Ascending aorta (tissue), 2 donors: ENCODE data around the gene UBL4A. TPM values are rescaled to one million over a fixed set of nuclear protein-coding genes. Genes with fewer than 3 reads are reported as not detected.

ENCODE experiments used
- DNase-seq, 2 donors: peaks; one replicate each; pipeline ENCODE4 v3.0.0-alpha.2; 2019; ENCODE audit warnings: low spot score in 2 of 2
- H3K27ac ChIP-seq, 2 donors: fragments of 200-600 bp; sonication (generic); one replicate each; pipeline ENCODE4 v1.5.1; 2016 to 2017; ENCODE audit warnings: mild to moderate bottlenecking in 1 of 2
- H3K27me3 ChIP-seq: fragments of 200-600 bp; sonication (generic); one replicate; pipeline ENCODE4 v1.5.1; 2017
- H3K36me3 ChIP-seq, 2 donors: fragments of 200-600 bp; sonication (generic); one replicate each; pipeline ENCODE4 v1.5.1; 2016
- H3K4me1 ChIP-seq, 2 donors: fragments of 200-600 bp; sonication (generic); one replicate each; pipeline ENCODE4 v1.5.1; 2016 to 2017; ENCODE audit warnings: mild to moderate bottlenecking in 1 of 2
- H3K4me3 ChIP-seq, 2 donors: fragments of 200-600 bp; sonication (generic); one replicate each; pipeline ENCODE4 v1.5.1; 2016 to 2017; ENCODE audit warnings: mild to moderate bottlenecking in 1 of 2
- H3K9me3 ChIP-seq, 2 donors: fragments of 200-600 bp; sonication (generic); one replicate each; pipeline ENCODE4 v1.5.1; 2016
- intact Hi-C: fragments of 100-400 bp; cut with DNase I; formaldehyde crosslinking; loops from one replicate; pipeline ENCODE4 v1.15.1; 2023
- total RNA-seq: library from RNA; depleted of rRNA; stranded (reverse); fragments of >200 nt; gene quantifications from one replicate; pipeline ENCODE4 v1.1.0, GENCODE V29; 2016
- TF ChIP-seq, protein P1 (sequence below), 3 experiments: fragments of 200-600 bp in 2 of 3; fragments of 450-650 bp in 1 of 3; sonication (generic) in 2 of 3; IDR thresholded peaks; one replicate each; pipeline ENCODE4 v1.5.1; 2016 to 2019; ENCODE audit warnings: antibody characterized with exemption in 3 of 3, mild to moderate bottlenecking in 1 of 3, moderate library complexity in 1 of 3

The UBL4A gene
- total RNA-seq, 1 donor from 2014 or later, result 127 TPM

DNA sequence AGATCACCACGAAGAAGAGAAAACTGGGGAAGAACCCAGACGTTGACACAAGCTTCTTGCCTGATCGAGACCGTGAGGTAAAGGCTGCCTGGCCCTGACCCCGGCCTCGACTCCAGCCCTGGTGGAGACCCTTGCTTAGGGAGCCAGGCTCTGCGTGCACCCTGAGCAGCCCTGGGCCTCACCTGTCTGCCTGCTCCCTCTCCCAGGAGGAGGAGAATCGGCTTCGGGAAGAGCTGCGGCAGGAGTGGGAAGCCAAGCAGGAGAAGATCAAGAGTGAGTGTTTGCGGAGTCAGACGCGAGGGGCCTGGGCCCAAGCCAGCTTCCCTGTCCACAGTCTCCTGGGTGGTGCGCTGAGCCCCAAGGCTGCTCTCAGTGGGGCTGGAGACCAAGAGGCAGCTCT lies 37.9 kb downstream of the UBL4A start:
- no peak overlapping the region for H3K27ac ChIP-seq
- TF ChIP-seq, protein P1, sequence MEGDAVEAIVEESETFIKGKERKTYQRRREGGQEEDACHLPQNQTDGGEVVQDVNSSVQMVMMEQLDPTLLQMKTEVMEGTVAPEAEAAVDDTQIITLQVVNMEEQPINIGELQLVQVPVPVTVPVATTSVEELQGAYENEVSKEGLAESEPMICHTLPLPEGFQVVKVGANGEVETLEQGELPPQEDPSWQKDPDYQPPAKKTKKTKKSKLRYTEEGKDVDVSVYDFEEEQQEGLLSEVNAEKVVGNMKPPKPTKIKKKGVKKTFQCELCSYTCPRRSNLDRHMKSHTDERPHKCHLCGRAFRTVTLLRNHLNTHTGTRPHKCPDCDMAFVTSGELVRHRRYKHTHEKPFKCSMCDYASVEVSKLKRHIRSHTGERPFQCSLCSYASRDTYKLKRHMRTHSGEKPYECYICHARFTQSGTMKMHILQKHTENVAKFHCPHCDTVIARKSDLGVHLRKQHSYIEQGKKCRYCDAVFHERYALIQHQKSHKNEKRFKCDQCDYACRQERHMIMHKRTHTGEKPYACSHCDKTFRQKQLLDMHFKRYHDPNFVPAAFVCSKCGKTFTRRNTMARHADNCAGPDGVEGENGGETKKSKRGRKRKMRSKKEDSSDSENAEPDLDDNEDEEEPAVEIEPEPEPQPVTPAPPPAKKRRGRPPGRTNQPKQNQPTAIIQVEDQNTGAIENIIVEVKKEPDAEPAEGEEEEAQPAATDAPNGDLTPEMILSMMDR (IDR thresholded peaks at IDR 0.05), result no peak
- intact Hi-C loops, result no loop called here
- H3K4me1 ChIP-seq, result peaks cover 0 to 12% of the 10 kb centered on the region in 2 donors
- H3K27me3 ChIP-seq, result no peaks in the 10 kb centered on the region
- H3K4me3 ChIP-seq, result no peak overlapping the region
- DNase-seq, result no peak
- H3K36me3 ChIP-seq, result peaks cover 26 to 28% of the 10 kb centered on the region in 2 donors
- no peaks in the 10 kb centered on the region for H3K9me3 ChIP-seq

DNA sequence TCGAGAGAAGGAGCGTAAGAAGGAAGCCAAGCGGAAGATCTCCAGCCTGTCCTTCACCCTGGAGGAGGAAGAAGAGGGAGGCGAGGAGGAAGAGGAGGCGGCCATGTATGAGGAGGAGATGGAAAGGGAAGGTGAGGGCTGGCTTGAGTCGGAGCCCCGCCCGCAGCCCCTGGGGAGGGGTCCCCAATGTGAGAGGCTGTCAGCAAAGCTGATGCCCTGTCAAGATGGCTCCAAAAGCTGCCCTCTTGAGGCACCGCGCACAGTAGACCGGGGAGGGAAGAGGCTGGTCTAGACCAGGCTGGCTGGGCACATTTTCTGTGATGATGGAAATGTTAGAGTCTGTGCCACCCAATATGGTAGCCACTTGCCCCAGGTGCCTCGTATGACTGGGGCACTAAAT lies 40.0 kb downstream of the UBL4A start:
- intact Hi-C loops, result no loop called here
- Histone ChIP-seq H3K4me1 (peaks cover 0 to 13% of the 10 kb centered on the region in 2 donors), H3K9me3 (no peaks in the 10 kb centered on the region), H3K27me3 (no peaks in the 10 kb centered on the region), H3K36me3 (peaks cover 28 to 40% of the 10 kb centered on the region in 2 donors), H3K27ac (no peak overlapping the region), H3K4me3 (no peak overlapping the region)
- TF ChIP-seq, protein P1 (IDR thresholded peaks at IDR 0.05), result no peak
- DNase-seq, result no peak

DNA sequence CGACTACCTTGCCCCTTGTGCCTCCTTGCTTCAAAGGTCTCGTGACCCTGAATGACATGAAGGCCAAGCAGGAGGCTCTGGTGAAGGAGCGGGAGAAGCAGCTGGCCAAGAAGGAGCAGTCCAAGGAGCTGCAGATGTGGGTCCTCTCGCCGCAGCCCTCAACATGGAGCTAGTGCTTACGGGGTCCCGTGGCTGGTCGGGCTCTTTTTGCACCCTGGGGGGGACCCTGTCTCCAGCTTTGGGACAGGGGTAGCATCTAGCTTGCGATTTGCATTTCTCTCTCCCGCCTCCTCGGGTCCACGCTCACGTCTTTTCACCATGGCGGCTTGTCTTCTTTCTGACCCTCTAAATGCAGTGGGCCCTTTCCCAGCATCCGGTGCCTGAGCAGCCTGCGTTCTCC lies 40.6 kb downstream of the UBL4A start:
- Histone ChIP-seq H3K27ac (no peak overlapping the region), H3K4me3 (no peak overlapping the region), H3K36me3 (peaks cover 32 to 45% of the 10 kb centered on the region in 2 donors), H3K9me3 (no peaks in the 10 kb centered on the region), H3K27me3 (no peaks in the 10 kb centered on the region), H3K4me1 (peaks cover 0 to 13% of the 10 kb centered on the region in 2 donors)
- TF ChIP-seq, protein P1 (IDR thresholded peaks at IDR 0.05), result no peak
- no peak for DNase-seq
- intact Hi-C loops, result no loop called here

DNA sequence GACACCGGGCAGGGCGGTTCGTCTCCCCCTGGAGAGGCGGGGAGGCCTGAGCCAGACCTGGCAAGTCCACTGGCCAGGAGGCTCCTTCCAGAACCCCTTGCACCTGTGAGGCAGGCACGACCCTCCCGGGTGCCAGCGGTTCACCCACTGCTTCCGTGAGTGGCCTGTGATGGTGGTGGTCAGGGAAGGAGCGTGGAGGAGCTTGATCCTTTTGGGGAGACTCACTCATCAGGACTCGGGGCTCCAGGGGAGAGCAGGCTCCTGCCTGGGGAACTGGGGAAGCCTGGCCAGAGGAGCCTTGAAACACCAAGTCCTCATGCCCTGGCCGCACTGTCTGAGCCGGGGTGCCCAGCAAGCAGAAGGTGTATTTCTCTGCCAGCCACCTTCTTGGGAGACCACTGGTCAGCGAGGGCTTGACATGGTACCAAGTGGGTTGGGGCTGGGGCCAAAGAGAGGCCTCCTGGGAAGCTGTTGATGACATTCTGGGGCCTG lies 41.6 kb downstream of the UBL4A start:
- TF ChIP-seq, protein P1 (IDR thresholded peaks at IDR 0.05), result no peak
- DNase-seq, result no peak
- intact Hi-C loops, result loop anchor here (5.0 kb wide), 2 partner anchors 32 to 38 kb away; partner anchors contain the start of genes DNASE1L1 and LAGE3
- H3K36me3 ChIP-seq, result peaks cover 28 to 45% of the 10 kb centered on the region in 2 donors
- no peaks in the 10 kb centered on the region for H3K27me3 ChIP-seq
- H3K27ac ChIP-seq, result peak overlapping the region; percentile 79 to 80
- H3K4me1 ChIP-seq, result peaks cover 0 to 13% of the 10 kb centered on the region in 2 donors
- H3K9me3 ChIP-seq, result no peaks in the 10 kb centered on the region
- peak overlapping the region; percentile 77 to 85 for H3K4me3 ChIP-seq

DNA sequence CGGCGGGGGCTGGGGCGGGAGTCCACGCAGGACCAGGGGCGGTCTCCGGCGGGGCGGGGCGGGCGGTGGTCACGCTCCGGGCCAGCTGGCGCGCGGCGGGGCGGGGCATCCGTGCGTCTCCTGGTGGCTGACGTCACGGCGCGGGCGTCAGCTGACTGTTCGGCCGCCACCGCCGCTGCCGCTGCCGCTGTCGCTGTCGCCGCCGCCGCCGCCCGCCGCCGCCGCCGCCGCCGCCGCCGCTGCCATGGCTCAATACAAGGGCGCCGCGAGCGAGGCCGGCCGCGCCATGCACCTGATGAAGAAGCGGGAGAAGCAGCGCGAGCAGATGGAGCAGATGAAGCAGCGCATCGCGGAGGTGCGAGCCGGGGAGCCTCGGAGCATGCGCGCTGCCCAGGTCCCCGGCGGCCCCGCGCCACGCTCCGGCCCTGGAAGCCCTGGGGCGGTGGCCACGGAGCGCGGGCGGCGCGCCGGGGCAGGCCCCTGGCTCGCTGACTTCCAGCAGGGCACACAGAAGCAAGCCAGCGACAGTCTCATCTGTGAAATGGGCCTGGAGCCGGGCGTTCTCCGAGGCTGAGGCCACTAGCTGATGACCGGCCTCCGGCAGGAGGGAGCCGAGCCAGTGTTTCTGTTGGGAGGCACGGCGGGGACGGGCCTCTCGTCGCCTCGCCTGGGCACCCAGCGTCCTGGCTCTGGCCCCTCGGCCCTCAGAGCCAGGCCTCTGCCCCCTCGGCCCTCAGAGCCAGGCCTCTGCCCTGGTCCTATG lies 42.2 kb downstream of the UBL4A start, which contains the start of gene FAM50A:
FAM50A (plus strand) TSS at position 150 of the 763 bp plus-strand sequence; CDS start at position 245, 95 bp downstream.
- peak in 1 of 2 donors; percentile 85 for DNase-seq

More for the DNA sequence above, 42.2 kb downstream of the UBL4A start, which contains the start of gene FAM50A:
- Histone ChIP-seq H3K4me3 (peak within 1 kb of the TSS; percentile 77 to 85), H3K4me1 (peaks cover 0 to 13% of the 10 kb centered on the region in 2 donors), H3K27me3 (no peaks in the 10 kb centered on the region), H3K9me3 (no peaks in the 10 kb centered on the region), H3K36me3 (peaks cover 25 to 42% of the 10 kb centered on the region in 2 donors), H3K27ac (peak within 1 kb of the TSS; percentile 80 to 83)
- TF ChIP-seq, protein P1 (IDR thresholded peaks at IDR 0.05), result peak in 1 of 3 experiments; percentile 26
- intact Hi-C loops, result loop anchor here (5.0 kb wide), 2 partner anchors 33 to 37 kb away; partner anchors contain the start of genes DNASE1L1 and LAGE3
